Activated naive CD4-positive, alpha-beta T cell treated with anti-CD3 and anti-CD28 coated beads, Interleukin-2, amount 10 ng/mL, durations not matched to agents 5 hours and 36 hours (primary cell): ENCODE results near the gene CORO7. TPM values are rescaled to one million over a fixed set of nuclear protein-coding genes. Genes with fewer than 3 reads are reported as not detected.

Experiments
- total RNA-seq, 2 experiments: library from RNA; stranded (reverse); gene quantifications; one replicate each; pipeline ENCODE4 v1.2.3, GENCODE V29; 2021

Gene CORO7
- total RNA-seq = 100 to 1,000 TPM; 195 to 201 TPM

GRCh38 chr16:4416200-4417032 is at the start of gene CORO7:
CORO7 (minus strand) TSS chr16:4416596; CDS start chr16:4416518, 78 bp downstream.

GRCh38 chr16:4425378-4426020 is 9.1 kb upstream of the CORO7 start, which contains the start of gene DNAJA3:
DNAJA3 (plus strand) TSS chr16:4425868; CDS start chr16:4425882, 14 bp downstream.

DNA sequence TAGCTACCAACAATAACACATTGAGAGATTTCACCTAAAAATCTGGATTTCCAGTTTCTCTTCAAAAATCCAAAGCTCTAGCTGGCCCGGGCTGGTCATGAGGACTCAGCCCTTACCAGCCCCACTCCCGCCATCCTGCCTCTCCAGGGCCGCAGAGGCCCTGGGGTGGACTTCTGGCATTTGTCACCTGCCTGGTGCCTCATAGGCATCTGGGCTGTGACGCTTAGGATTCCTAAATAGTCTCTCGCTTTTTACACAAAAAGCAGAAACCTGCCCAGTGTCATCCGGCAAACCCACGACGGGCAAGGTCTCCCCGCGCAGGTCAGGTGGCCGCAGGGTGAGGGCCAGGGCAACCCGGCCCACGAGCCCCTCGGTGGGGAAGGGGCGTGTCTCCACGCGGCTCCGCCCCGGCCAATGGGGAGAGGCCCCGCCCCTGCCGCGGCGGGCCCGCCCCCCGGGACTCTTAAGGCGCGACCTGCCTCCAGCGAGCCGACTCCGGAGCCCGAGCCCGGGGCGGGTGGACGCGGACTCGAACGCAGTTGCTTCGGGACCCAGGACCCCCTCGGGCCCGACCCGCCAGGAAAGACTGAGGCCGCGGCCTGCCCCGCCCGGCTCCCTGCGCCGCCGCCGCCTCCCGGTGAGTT is 44.9 kb downstream of the CORO7 start, which contains the start of gene VASN:
TSS of gene VASN (plus strand) at position 492 of the 644 bp plus-strand sequence. CDS start 9,030 bp downstream, outside the sequence.

DNA sequence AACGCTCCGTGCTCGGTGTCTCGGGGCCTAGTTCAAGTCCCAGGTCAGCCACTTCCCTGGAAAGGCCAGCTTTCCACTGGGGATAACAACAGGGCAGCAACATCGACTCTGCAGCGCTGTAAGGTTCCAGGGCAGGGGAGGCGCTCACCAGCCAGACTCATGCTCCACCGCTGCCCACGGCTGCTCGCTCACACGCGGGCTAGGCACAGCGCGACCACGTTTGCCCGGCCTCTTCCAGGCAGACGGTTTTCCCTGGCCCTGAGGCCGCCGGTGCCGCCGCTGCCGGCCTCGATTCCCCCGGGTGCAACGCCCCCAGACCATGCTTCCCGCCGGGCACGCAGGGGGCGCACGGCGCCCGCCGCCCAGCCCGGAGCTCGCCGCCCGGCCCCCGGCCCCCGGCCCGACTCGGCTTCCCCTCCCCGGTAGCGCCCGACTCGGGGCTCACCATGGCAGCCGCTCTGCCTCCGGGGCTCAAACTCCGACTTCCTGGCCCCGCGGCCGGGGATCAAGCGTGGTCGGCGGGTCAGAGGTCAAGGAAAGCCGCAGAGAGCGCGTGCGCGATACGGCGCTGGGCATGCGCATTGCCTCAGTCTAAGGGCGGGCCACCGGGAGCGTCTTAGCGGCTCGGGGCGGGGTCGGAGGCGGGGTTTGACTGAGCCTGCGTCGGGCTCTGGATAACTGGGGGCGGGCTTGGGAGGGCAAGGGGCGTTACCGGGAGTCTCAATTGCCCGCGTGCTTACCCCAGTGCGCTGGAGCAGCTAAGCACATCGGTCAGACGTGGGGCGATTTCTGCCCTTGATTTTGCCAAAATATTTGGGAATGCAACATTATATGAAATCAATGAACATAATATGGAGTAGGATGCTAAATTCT is 65.4 kb downstream of the CORO7 start, which contains the start of gene PAM16:
TSS of gene PAM16 (minus strand) at position 535 of the 873 bp plus-strand sequence. CDS start at position 448, 87 bp downstream.

DNA sequence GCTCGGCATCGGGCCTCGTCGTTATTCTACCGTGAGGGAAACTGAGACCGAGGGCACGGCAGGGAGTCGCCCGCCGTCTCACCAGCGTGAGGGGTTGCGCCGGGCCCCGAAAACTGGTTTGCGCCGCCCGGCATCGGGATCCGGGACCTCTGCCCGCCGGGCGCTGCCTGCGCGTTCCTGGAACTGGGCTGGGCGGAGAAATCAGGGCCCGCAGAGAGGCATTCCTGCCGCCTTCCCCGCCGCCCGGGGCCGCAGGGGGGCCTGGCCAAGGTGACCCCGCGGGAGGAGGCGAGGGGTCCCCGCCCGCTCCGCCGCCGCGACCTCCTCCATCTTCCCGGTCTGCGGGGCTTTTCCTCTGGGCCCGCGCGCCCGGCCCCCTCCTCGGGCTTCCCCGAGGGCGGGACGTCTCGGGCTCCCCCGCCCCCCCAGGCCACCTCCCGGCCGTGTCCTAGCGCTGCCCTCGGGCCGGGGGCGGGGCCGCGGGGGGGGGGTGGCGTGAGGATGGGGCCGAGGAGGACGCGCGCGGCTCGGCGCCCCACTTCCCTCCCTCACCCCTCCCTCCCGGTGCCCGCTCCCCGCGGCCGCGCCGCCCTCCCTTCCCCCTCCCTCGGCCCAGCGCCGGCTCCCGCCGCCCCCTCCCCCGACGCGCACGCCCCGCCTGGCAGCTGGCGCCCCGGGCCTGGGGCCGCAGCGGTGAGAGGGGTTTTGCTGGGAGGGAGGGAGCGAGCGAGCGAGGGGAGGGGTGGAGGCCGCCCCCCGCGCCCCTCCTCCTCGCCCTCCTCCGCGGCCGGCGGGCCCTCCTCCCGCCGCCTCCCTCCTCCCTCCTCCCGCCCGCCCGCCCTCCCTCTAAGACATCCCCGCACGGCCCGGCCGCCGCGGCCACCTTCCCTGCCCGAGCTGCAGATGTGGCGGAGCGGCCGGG is 100.9 kb downstream of the CORO7 start, which contains the start of gene GLIS2:
TSS of gene GLIS2 (plus strand) at position 882 of the 922 bp plus-strand sequence. CDS start 16,214 bp downstream, outside the sequence.

Other genes with a start within 250 kb of the CORO7 start
- not detected for gene SRL, start 174.5 kb downstream of the CORO7 start, total RNA-seq
- 10 to 100 TPM; 20.1 to 23.5 TPM for gene TFAP4, start 143.6 kb downstream of the CORO7 start, total RNA-seq
- gene GLIS2, start 100.5 kb downstream of the CORO7 start, total RNA-seq = under 1 TPM; 0.38 to 0.51 TPM
- 10 to 100 TPM; 33.6 to 34.8 TPM for gene PAM16, start 65.3 kb downstream of the CORO7 start, total RNA-seq
- not detected for gene VASN, start 44.7 kb downstream of the CORO7 start, total RNA-seq
- gene DNAJA3, start 9.3 kb upstream of the CORO7 start, total RNA-seq = 10 to 100 TPM; 43.5 to 45.3 TPM
- 10 to 100 TPM; 43.8 to 46.6 TPM for gene NMRAL1, start 58.0 kb upstream of the CORO7 start, total RNA-seq
- 10 to 100 TPM; 77.6 to 85.4 TPM for gene HMOX2, start 59.8 kb upstream of the CORO7 start, total RNA-seq
- 10 to 100 TPM; 33.2 to 33.6 TPM for gene CDIP1, start 122.2 kb upstream of the CORO7 start, total RNA-seq
- under 1 TPM; 0.25 to 0.39 TPM for gene C16orf96, start 139.7 kb upstream of the CORO7 start, total RNA-seq
- gene UBALD1, start 198.3 kb upstream of the CORO7 start, total RNA-seq = 10 to 100 TPM; 19.1 to 24.8 TPM
- gene MGRN1, start 208.2 kb upstream of the CORO7 start, total RNA-seq = 10 to 100 TPM; 72.8 to 73.6 TPM